HG03060 (cell line): ENCODE measurements around the gene GBA3.

Source experiments
- ATAC-seq: cut with Tn5 transposase; IDR thresholded peaks from one replicate; pipeline ENCODE4 v1.9.1; 2021; ENCODE audit warnings: low read depth, moderate number of reproducible peaks; ENCODE audit not compliant: unreplicated experiment

GBA3 gene

DNA sequence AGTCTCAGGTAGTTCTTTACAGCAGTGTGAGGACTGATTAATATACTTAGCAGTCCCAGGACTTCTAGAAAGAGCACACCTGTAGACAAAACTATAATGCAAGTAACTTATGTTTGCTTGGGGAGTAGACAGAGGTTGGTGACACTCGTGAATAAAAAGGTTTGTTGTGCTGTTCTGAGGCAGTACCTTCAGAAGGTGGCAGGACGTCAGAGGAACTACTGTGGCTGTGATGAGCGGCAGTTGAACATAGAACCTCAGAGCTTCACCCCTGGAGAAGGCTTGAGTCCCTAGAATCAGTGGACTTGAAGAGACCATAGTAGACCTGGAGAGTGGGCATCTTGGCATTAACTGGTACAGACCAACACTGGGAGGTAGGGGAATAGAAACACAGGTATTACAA lies 3.3 kb upstream of the GBA3 start:
- no peak for ATAC-seq

DNA sequence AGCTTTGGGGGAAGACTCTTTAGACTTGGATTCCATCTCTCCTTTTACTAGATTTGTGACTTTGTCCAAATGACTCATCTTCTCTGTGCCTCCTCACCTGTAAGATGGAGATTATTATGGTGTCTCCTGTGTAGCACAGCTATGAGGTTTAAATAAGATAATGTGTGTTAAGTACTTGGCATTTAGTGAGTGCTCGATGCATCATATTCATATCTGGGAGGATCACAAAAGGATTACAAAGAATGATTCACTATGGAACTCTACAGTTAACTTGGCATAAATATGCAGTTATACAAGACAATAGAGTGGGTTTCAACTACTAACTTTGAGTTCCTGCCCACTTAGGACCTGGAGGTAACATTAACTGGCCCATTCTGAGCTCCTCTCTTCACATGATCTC lies 2.3 kb downstream of the GBA3 start:
- no peak for ATAC-seq

DNA sequence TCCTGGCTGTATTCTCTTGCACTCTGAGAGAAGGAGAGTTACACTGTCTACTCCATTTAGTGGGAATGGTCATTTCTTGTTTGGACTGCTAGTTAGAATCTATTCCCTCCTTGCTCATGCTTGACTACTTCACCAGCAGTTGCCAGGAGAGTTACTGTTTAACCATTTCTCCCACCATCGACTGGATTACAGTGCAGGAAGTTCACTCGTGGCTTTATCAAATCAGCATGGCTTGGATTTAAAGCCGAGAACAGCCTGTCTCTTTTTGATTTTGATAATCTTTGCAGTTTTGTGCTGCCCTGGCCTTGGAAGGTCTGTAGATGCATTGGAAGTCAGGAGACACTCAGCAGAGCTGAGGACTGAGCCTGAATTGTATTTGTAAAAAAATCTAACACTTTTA lies 3.2 kb downstream of the GBA3 start:
- ATAC-seq = no peak

DNA sequence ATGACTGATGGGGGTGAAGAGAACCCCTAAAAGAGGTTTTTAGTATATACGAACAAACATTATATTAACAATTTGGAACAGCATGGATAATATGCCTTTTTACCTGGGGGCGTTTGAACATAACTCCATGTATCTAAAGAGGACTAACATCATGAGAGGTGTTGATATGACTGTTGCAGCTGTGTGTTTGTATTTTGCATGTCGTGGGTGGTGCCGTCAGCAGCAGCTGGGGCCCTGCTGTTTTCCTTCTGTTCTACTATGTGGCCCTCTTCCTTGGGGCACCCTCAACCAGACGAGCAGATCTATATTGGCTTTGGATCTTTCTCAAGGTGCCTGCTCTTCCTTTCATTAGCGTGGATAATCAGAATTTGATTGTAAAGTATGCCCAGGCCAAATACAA lies 11.2 kb downstream of the GBA3 start:
- no peak for ATAC-seq

DNA sequence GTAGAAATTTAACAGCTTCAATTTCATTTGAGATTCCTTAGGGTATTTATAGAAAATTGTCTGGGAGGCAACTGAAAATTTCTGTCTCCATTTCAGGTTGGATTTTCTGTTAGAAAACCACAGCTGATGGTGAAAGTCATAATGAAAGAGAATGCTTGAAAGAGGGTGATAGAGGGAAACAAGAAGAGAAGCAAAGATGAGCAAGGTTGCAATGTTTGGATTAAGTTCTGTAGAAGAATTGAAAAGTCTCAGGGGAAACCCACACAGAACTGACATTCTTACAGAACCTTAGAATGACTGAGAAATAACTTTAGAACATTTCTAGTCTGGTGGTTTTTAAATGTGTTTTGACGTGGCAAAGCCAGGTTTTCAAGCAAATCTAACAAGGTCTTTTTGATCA lies 14.7 kb downstream of the GBA3 start:
- ATAC-seq = no peak

DNA sequence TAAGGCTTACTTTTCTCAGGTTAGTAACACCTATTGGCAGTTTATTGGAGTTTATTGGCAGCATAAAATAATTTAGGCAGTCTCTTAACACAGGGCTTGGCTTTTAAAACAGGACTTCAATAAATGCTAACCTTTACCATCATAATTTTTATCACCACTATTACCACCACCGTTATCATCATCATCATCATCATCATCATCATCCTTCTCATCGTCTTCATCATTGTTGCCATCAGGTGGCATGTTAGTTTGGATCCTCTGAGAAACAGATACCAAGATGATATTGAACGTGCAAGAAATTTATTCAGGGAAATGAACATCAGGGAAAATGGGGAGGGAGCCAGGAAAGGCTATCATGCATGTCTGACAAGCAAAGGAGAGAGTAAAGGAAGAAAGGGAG lies 16.2 kb downstream of the GBA3 start:
- ATAC-seq = no peak

DNA sequence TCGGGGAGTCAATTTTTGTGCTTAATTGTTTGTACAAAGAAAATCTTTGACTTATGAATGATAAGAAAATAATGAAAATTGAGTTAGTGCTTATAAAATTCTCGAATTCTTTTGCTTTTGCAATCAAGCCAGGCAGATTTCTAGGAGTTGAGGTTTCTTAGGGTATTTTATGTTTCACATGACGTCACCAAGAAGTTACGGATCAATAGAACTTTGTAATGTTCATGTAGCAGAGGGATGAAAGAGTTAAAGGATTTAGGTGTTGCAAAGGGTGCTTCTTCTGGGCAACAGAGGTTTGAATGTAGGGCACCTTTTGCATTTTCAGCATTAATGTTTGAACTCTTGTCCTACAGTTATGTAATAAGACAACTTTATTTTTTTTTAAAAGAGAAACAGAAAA lies 19.4 kb downstream of the GBA3 start:
- ATAC-seq = no peak

DNA sequence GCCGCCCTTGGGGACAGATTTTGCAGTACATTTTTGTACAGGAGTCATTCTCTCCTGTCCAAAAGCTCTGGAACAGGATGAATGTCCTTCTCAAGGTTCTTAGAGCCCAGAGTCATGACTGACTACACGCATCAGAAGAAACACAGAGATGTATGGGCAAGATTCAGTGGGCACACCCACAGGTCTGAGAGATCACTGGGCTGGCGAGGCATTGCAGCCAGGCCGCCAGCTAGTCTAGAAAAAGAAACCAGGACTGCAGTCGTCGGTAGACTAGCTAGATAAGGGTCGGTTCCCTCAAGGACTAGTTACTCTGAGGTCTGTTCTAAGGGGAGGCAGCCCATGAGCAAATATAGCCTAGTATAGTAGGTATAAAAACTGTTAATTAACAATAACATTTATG lies 19.8 kb downstream of the GBA3 start:
- no peak for ATAC-seq

DNA sequence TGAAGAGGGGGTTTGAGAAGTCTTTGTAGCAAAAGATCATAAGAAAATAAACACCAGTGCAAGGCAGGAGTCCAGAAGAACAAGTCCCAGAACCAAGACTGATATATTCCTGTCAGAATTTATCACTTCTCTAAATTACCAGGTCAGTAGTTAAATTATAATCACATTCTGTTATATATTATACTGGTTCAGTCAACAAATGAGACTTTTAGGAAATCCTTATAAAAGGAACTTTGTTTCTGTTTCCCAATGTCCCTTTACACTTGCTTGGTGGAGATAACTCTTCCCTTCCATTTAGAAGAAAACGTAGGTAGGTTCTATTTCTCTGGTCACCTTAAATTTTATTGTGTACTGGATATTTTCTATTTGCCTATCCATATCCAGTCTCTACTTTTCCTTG lies 21.1 kb downstream of the GBA3 start:
- no peak for ATAC-seq

DNA sequence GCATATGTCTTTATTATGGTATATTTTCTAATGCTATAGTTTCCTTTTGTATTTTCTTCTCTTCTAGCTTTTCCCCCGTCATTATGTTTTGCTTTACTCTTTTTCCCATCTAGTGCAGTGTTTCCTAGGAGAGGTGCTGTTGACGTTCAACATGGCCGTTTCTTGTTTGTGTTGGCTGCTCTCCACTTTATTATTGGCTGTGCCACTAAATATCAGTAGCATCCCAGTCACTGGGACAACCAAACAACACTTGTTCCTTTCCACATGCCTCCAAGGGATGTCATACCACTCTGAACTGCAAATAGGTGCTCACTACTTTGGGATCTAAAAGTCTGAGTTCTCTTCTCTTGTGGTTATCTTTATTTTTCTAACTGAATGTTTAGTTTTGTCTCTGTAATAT lies 26.5 kb downstream of the GBA3 start:
- no peak for ATAC-seq

DNA sequence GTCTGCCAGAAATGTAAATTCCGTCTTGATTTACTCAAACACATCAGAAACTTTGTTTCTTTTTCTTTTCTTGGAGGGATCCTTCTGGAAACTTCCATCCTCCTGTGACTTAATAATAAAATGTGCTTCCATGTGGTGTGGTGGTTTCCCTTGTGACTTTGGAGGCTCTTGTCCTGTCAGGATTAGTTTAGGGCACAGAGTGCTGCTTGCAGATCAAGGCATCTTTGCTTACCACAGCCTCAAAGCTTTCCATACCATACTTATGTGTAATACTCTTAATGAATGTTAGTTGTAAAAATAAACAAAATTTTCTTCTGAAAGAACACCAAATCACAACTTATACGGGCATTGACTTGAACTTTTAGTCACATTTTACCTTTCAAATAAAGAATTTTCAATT lies 27.4 kb downstream of the GBA3 start:
- ATAC-seq = no peak

DNA sequence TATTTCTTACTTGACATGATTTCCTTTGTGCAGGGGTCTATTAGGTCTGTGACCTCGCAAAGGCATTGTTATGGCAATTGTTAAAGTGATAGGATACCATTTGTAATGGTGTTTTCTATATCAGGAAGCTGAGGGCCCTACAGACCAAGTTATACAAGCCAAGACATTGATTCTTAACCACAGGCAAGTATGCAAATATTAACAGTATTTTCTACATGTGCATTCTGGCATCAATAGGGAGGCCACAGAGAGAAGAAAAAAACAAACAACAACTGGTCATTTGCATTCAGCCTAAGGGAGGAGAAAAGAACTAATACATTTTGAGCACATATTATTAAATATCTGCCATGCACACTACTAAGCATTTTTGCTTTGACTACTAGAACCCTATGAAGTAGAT lies 28.5 kb downstream of the GBA3 start:
- no peak for ATAC-seq

DNA sequence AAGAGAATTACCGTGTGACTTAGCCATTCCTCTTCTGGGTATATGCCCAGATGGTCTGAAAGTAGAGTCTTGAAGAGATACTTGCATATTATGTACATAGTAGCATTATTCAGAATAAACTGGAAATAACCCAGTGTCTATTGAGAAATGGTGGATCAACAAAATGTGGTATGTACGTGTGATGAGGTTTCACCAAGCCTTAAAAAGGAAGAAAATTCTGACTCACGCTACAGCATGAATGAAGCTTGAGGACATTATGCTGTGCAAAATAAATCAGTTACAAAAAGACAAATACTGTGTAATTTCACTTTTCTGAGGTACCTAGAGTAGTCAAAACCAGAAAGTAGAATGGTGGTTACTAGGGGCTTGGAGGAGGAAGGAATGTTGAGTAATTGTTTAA lies 37.3 kb downstream of the GBA3 start:
- no peak for ATAC-seq

DNA sequence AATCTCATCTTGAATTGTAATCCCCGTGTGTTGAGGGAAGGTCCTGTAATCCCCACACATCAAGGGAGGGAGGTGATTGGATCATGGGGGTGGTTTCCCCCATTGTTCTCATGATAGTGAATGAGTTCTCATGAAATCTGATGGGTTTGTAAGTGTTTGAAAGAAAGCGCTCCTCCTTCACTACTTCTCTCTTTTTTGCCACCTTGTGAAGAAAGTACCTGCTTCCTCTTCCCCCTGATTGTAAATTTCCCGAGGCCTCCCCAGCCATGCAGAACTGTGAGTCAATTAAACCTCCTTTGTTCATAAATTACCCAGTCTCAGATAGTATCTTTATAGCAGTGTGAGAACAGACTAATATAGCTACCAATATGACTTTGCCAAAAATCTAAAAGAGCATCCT lies 41.1 kb downstream of the GBA3 start:
- no peak for ATAC-seq

DNA sequence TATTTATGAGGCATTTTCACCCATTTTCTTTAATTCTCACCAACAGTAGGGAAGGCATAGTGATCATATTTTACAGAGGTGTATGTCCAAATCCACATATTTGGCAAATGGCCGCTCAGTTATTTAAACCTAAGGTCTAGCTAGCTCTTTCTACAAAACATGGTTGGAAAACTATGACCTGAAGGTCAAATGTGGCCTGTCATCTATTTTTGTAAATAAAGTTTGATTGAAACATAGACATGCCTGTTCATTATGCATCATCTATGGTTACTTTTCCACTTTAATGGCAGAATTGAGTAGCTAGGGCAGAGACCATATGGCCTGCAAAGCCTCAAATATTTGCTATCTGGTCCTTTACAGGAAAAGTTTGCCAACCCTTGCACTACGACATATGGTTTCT lies 44.2 kb downstream of the GBA3 start:
- no peak for ATAC-seq

DNA sequence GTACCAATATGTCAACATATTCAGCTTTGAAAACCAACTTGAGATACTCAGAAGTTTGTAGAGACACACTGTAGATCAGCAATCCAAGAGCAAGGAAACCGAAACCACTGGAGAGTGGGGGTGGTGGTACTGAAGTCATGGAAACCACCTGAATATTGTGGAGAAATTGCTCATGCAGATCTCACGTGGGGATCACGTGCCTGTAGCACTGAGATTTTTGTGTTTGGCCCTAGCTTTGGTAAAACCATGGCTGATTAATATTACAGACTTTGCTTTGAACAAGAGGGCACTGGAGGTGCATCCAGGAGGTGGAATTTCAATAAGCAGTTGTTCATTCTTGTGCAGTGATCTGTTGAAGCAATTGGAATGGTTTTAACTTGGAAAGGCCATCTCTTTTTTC lies 47.2 kb downstream of the GBA3 start:
- no peak for ATAC-seq

DNA sequence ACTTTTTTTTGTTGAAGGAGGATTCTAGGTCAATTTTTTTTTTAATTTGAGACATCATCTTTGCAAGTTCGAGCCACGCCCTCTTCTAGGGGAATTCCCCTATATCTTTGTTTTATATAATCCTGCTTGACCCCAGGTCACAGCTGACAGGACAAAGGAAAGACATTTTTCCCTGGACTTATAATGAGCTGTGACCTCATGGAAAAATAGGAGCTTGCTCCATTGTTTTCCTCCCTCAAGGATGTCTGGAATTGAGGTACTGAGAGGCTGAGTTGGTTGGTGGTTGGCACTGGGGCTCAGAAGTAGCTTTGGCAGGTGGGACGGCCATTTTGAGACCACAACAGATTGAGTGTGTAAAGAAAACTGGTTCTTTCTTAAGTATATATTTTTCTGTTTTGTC lies 49.0 kb downstream of the GBA3 start:
- ATAC-seq = no peak

DNA sequence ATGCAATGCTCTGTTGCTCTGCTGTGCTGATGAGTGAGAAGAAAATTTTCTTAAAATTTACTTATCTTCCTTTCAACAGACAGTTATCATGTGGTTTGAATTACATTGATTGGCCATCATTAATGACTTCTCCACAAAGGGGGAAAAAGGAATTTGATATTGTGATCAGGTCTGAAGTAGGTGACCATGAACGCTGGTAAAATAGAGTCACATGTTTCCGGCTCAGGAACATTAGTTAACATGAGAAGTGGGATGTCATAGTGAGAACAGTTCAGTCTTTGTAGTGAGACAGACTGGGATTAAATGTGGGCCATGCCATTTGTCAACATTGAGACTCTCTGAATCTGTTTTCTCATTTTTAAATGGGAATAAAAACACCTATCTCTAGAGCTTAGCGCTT lies 50.6 kb downstream of the GBA3 start:
- no peak for ATAC-seq

DNA sequence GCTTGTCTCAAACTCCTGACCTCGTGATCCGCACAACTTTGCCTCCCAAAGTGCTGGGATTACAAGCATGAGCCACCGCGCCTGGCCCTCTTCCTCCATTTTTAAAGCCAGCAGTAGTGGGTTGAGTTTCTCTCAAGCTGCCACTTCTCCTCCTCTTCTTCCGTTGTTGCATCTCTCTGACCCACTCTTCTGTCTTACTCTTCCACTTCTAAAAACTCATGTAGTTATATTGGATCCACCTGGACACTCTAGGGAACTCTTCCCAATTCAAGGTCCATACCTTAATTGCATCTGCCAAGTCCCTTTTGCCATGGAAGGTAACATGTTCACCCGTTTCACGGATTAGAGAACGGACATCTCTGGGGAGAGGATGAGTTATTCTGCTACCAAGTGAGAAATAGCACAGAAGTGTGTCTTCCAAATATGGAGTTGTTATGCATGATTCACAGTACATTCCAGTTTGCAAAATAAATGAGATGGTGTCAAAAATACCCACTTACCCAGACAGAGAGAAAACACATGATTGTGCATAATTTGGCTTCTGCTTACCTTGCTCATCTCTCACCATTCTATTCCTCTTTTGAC lies 51.8 kb downstream of the GBA3 start:
- ATAC-seq = no peak

DNA sequence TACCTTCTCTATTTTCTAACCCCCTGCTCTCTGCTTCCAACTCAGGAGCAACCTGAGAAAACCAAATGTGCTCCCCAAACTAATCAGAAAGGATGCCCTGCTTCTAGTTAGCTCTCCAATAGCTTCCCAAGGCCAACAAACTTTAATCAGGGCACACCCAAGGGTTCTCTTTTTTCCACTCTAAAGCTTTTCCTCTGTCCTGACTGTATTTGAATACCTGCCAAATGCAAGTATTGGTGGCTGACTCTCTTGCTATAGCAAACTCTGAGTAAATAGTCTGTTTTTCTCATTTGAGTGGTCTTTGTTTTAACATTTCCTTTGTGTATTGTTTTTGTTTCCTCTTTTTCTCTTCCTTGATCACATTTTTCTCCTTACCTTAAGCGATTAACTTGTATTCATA lies 52.5 kb downstream of the GBA3 start:
- ATAC-seq = no peak

DNA sequence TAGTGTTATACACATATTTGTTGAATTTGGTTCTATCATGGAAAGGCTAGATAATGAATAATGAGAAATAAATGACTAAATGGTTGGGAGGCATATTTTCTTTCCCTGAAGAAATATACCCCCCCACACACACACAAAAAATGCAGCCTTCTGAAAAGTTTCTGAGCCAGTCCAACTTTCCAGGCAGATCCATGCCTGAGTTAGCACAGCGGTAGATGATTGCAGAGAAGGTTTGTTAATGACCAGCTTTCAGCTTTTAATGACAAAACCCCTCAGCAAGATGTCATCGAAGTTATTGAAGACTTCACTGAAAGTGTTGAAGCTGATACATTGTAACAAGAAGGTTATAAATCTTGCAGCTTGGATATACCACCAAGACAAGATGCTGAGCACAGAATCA lies 61.4 kb downstream of the GBA3 start:
- ATAC-seq = no peak

DNA sequence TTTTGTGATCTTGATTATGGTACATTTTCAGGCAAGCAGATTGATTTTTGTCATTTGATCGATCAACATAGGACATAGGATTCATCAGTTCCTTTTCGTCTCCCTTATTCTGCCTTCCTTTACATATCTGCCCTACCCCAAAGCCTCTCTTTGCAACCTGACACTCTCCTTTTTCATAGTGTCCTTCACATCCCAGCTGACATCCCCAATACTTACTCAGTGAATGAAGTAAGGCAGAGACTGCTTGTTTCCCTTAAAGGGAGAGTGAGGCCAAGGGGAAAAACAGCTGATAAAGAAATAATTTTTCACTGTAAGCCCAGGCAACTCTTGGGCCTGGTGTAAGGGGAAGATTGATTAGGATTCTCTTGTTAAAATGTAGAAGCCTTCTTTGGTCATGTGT lies 69.8 kb downstream of the GBA3 start:
- ATAC-seq = no peak

DNA sequence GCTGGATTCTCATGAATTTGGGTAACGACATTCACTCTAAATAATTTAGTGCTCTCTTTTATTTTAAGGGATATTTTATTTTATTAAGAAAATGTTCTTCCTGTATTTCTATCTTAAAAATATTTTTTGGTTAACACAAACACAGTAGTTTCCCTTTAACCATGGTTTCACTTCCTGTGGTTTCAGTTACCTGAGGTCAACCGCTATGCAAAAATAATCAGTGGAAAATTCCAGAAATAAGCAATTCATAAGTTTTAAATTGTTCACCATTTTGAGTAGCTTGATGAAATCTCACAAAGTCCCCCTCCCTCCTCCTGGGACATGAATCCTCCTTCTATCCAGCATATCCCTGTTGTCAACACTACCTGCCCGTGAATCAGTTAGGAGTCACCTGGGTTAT lies 71.4 kb downstream of the GBA3 start:
- ATAC-seq = no peak
